GM19023 (cell line): Measurements from ENCODE around the gene KLK12.

Experiments
- ATAC-seq: cut with Tn5 transposase; IDR thresholded peaks from one replicate; pipeline ENCODE4 v1.9.1; 2021; ENCODE audit warnings: mild to moderate bottlenecking, moderate library complexity; ENCODE audit not compliant: unreplicated experiment

Gene KLK12

GRCh38 chr19:51055866-51056265 lies 21.1 kb upstream of the KLK12 start:
- ATAC-seq, result no peak

GRCh38 chr19:51047031-51047335 lies 12.2 kb upstream of the KLK12 start:
- no peak for ATAC-seq

GRCh38 chr19:51044327-51044726 lies 9.5 kb upstream of the KLK12 start:
- ATAC-seq, result no peak

DNA sequence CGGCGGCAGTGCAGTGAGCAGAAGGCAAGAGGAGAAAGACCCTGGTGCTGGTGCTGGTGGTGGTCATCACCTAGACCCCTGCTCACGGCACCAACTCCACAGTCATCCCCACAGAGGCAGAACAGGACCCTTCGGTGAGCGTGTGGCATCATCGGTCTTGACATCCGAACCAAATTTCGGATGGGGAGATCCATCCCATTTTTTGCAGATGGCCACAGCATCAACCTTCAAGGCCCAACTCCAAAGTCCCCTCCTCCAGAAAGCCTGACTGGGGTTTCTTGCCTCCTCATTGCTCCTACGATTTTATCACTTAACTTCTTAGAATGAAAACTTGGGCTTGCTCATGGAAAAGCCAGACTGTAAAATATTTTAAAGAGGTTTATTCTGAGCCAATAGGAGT lies 8.7 kb upstream of the KLK12 start:
- ATAC-seq, result no peak

DNA sequence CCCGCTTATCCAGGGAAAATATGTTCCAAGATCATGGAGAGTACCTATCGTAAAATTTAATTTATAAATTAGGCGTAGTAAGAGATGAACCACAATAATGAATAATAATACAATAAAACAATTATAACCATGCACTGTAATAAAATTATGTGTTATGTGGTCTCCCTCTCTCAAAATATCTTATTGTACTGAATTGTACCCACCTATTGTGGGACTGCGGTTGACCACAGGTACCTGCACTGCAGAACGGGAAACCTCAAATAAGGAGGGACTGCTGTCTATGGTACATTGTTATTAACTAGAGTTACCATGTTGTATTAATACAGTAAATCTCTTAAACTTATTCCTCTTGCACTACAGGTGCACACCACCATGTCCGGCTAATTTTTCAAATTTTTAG lies 5.3 kb upstream of the KLK12 start:
- ATAC-seq, result no peak

DNA sequence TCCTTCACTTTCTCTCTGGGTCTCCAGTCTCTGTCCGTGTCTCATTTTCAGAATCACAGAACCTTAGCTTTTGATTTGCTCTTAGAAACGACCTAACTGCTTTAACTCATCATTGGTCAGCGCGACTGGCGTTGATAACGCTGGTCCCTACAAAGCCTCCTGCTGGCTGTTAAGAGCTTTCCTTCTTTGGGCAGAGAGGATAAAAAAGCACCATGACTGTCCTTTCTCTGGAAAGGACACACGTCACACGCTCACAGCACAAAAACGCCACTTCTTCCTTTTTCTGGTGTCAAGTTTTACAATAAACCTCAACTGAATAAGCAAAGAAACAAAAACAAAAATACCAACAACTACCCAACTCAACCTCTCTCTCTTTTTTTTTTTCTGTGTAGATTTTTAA lies 1.7 kb upstream of the KLK12 start:
- no peak for ATAC-seq

GRCh38 chr19:51031880-51032225 lies 2.9 kb downstream of the KLK12 start:
- no peak for ATAC-seq

DNA sequence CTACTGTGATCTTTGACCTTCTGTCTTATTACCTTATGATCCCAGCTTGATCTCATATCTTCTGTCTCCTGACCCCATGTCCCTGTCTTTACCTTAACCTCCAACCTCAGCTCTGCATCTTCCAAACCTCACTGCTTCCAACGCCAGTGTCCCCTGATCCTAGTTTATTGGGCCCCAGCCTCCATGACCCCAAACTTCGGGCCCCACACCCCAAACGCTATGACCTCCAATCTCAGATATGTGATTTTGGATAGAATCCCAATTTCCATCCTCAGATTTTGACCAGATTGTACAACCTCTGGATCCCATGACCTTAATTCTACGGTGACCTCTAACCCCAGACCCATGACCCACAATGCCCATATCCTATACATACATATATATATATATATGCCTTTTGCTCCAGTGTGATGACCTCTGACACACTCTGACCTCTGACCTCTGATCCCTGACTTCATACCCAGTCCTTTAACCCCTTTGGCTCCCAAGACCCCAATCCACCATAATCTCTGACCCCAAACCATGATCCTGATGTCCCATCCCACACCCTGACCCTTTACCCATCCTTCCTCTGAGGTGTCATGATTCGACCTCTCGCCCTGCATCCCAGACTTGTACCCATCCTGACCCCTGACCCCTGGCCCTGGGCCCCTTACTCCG lies 3.5 kb downstream of the KLK12 start:
- no peak for ATAC-seq

- no peak for ATAC-seq
Observed at GRCh38 chr19:51030631-51031030, 4.2 kb downstream of the KLK12 start.

DNA sequence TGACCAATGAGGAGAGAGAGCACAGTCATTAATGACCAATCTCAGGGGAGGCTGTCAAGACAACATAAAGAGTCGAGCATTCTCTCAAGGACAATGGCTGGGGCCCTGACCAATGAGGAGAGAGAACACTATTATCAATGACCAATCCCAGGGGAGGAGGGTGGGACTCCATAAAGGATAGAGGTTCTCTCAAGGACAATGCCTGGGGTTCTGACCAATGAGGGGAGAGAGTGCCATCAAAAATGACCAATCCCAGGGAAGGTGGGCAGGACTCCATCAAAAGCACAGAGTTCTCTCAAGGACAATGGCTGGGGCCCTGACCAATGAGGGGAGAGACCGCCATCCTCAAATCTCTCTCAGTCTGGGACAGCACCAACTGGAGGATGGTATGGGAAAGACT lies 5.1 kb downstream of the KLK12 start:
- no peak for ATAC-seq

DNA sequence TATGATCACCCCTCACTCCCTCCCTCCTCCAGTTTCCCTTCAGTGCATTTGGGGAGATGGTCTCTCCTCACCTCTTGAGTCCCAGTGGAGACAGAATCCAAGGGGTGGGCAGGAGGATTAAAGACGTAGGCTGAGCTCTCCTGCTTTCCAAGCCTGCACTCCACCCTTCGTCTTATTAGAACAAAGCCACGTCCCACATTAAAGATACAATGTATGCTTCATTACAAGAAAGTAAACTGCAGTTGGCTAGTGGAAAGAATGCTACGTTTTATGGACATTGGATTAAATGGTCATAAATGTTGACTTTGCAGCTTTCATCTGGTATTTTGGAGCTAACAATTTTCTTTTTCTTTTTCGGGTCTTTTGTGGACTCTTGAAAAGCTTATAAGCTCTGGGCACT lies 6.9 kb downstream of the KLK12 start:
- no peak for ATAC-seq

GRCh38 chr19:51027126-51027806 lies 7.5 kb downstream of the KLK12 start:
- no peak for ATAC-seq

- no peak for ATAC-seq
Observed at GRCh38 chr19:51026554-51026831, 8.3 kb downstream of the KLK12 start, which contains the start of gene KLK11. Gene KLK11, minus strand, starts transcription at chr19:51026616. Its CDS starts 985 bp downstream, at chr19:51025631.

- no peak for ATAC-seq
Observed at GRCh38 chr19:51025809-51026553, 8.8 kb downstream of the KLK12 start.

DNA sequence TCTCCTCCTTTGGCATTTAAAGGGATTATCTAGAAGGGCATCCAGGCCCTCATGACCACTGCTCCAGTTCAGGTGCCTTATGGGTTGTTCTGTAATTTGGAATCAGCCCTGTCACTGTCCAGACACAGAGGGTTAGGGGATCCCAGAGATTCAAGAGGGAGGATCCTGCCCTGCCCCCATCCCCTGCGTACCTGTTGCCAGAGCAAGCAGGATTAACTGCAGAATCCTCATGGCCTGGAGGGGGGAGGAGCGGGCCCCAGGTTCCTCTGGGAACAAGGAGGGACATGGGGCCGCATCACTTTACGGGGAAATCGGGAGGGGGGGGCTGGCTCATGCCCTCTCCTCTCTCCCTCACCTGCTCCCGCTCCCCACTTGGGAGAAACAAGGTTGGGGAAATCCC lies 9.4 kb downstream of the KLK12 start:
- ATAC-seq, result no peak

GRCh38 chr19:51024924-51025323 lies 9.9 kb downstream of the KLK12 start:
- ATAC-seq, result no peak

DNA sequence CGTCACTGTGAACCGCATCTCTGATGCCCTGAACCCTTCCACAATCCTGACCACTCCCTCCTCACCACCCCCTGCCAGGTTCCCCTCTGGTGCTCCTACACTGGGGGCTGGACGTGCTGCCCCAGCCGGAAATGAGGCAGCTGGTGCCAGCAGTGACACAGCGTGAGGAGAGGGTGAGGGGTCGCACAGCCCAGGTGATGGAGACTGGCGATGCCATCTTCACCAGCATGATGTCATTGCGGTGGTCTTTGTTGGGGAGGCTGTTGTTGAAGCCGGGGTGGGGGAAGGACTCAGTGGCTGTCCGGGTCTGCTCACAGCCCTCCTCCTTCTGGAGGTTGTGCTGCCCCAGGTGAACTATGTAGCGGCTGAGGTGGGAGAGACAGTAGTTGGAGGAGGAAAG lies 10.9 kb downstream of the KLK12 start:
- ATAC-seq, result no peak

GRCh38 chr19:51022526-51022925 lies 12.3 kb downstream of the KLK12 start:
- no peak for ATAC-seq

GRCh38 chr19:51020988-51021651 lies 13.7 kb downstream of the KLK12 start:
- no peak for ATAC-seq

DNA sequence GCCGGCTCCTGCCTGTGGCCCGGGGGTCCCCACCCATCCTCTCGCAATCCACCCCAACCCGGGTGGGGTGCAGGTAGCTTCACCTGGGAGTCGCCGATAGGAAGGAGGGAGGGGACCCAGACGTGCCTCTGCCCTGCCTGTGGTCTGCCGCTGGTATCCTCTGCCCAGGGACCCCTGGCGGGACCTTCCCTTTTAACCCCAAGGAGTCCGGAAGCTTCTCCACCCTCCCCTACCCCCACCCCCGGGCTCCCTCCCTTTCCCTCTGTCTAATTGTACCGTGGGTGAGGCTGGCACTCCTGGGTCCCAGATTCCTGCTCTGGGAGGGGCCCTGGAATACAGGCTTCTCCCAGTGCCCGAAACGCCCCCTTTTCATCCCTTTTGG lies 15.3 kb downstream of the KLK12 start, which contains the start of gene KLK10:
TSS of gene KLK10 (minus strand) at position 166 of the 382 bp plus-strand sequence. CDS start 579 bp downstream, outside the sequence.
- no peak for ATAC-seq

GRCh38 chr19:51018745-51019543 lies 15.9 kb downstream of the KLK12 start:
- ATAC-seq, result no peak
